ENCODE results near the gene EID2B.
A peak's percentile ranks its signal among the peaks of the same experiment; 100 is the strongest.

DNA sequence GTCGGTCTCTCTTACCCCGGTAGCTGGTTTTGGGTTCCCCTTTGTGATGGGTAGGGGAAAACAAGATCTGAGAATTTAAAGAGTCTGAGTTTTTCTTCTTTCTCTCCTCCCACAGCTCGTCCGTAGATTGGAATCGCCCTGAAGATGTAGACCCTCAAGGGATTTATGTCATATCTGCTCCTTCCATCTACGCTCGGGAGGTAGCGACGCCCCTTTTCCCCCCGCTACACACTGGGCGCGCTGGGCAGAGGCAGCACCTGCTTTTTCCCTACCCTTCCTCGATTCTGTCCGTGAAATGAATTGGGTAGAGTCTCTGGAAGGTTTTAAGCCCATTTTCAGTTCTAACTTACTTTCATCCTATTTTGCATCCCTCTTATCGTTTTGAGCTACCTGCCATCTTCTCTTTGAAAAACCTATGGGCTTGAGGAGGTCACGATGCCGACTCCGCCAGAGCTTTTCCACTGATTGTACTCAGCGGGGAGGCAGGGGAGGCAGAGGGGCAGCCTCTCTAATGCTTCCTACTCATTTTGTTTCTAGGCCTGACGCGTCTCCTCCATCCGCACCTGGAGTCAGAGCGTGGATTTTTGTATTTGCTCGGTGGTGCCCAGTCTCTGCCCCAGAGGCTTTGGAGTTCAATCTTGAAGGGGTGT is 24.8 kb downstream of the EID2B start:
- TF ChIP-seq, protein P1, sequence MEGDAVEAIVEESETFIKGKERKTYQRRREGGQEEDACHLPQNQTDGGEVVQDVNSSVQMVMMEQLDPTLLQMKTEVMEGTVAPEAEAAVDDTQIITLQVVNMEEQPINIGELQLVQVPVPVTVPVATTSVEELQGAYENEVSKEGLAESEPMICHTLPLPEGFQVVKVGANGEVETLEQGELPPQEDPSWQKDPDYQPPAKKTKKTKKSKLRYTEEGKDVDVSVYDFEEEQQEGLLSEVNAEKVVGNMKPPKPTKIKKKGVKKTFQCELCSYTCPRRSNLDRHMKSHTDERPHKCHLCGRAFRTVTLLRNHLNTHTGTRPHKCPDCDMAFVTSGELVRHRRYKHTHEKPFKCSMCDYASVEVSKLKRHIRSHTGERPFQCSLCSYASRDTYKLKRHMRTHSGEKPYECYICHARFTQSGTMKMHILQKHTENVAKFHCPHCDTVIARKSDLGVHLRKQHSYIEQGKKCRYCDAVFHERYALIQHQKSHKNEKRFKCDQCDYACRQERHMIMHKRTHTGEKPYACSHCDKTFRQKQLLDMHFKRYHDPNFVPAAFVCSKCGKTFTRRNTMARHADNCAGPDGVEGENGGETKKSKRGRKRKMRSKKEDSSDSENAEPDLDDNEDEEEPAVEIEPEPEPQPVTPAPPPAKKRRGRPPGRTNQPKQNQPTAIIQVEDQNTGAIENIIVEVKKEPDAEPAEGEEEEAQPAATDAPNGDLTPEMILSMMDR (IDR thresholded peaks at IDR 0.05) = no peak
- TF ChIP-seq, protein P2, sequence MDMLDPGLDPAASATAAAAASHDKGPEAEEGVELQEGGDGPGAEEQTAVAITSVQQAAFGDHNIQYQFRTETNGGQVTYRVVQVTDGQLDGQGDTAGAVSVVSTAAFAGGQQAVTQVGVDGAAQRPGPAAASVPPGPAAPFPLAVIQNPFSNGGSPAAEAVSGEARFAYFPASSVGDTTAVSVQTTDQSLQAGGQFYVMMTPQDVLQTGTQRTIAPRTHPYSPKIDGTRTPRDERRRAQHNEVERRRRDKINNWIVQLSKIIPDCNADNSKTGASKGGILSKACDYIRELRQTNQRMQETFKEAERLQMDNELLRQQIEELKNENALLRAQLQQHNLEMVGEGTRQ (IDR thresholded peaks at IDR 0.05) = no peak
- no peak for TF ChIP-seq POLR2A (IDR thresholded peaks at IDR 0.05; ENCODE audit: low read length)
- TF ChIP-seq POLR2AphosphoS2 (conservative IDR thresholded peaks at IDR 0.05; ENCODE audit: low read length) = no peak
- TF ChIP-seq KDM5A (IDR thresholded peaks at IDR 0.05) = no peak
- peak; percentile 1; the same call in 1 of the 2 replicates for TF ChIP-seq RNF2 (IDR thresholded peaks at IDR 0.05; ENCODE audit: borderline replicate concordance, low read depth)
